Endothelial cell of umbilical vein (primary cell): ENCODE data around the gene COG5. TPM values are rescaled to one million over a fixed set of nuclear protein-coding genes. Genes with fewer than 3 reads are reported as not detected.

Experiments used
- BruUV-seq: library from RNA; stranded (reverse); fragments of 400-500 nt; replicated peaks from 2 replicates; lab custom pipeline; 2021; lab: Mats Ljungman, UMichigan
- CTCF ChIA-PET: fragments of 300-600, 350-600 bp; sonication (Branson Sonifier 250); formaldehyde crosslinking; loops from one replicate; lab custom pipeline; 2021; ENCODE audit warnings: antibody characterized with exemption, inconsistent platforms; lab: Charles Lee
- POLR2A ChIA-PET: fragments of 300-600, 350-600 bp; sonication (Branson Sonifier 250); formaldehyde crosslinking; loops from one replicate; lab custom pipeline; 2021; ENCODE audit warnings: antibody characterized with exemption, inconsistent platforms; lab: Charles Lee
- DNase-seq: peaks from one replicate; pipeline ENCODE4 v3.0.0-alpha.2; 2011; ENCODE audit warnings: low read depth, low spot score
- FAIRE-seq: peaks from 2 replicates; lab custom pipeline; 2011; peaks lifted over from hg19 to GRCh38; lab: Jason Lieb, UNC
- H2AFZ ChIP-seq: 2 replicates; pipeline ENCODE4 v1.6.0; 2012; ENCODE audit warnings: low read depth, low read length, control low read depth, inconsistent platforms
- H3K27ac ChIP-seq: 2 replicates; pipeline ENCODE4 v1.5.1; 2011; ENCODE audit warnings: low read depth, mild to moderate bottlenecking, control low read depth, low read length, moderate library complexity; ENCODE audit not compliant: insufficient read depth
- H3K27me3 ChIP-seq, 2 experiments: 2 replicates each; pipeline versions ENCODE4 v1.6.0 to v1.6.1; 2011; ENCODE audit warnings: low read length in 2 of 2, mixed read lengths in 1 of 2; ENCODE audit not compliant: control insufficient read depth in 2 of 2, insufficient read depth in 2 of 2
- H3K36me3 ChIP-seq, 2 experiments: 2 replicates in 1 of 2; 3 replicates in 1 of 2; pipeline ENCODE4 v1.5.1; 2011; ENCODE audit warnings: low read length in 2 of 2, mild to moderate bottlenecking in 1 of 2, moderate library complexity in 1 of 2; ENCODE audit not compliant: control insufficient read depth in 2 of 2, insufficient read depth in 2 of 2; ENCODE audit errors: extremely low read depth in 1 of 2
- H3K4me1 ChIP-seq: 3 replicates; pipeline ENCODE4 v1.5.1; 2011; ENCODE audit warnings: mild to moderate bottlenecking, low read length; ENCODE audit not compliant: control insufficient read depth, insufficient read depth; ENCODE audit errors: extremely low read depth
- H3K4me2 ChIP-seq: 2 replicates; pipeline ENCODE4 v1.6.1; 2011; ENCODE audit warnings: low read length, control low read depth, mixed read lengths; ENCODE audit not compliant: insufficient read depth
- H3K4me3 ChIP-seq, 3 experiments: fragments of 200-600 bp in 1 of 3; sonication (generic), shearing (Covaris generic) in 1 of 3; replicated peaks in 1 of 3; 2 replicates each; pipeline ENCODE4 v1.5.1; 2011 to 2016; ENCODE audit warnings: control low read depth in 3 of 3, low read length in 3 of 3, mild to moderate bottlenecking in 2 of 3, inconsistent platforms in 1 of 3, low read depth in 1 of 3, moderate library complexity in 1 of 3; ENCODE audit not compliant: insufficient read depth in 1 of 3
- H3K79me2 ChIP-seq: 2 replicates; pipeline ENCODE4 v1.6.0; 2012; ENCODE audit warnings: low read length, inconsistent platforms; ENCODE audit not compliant: control insufficient read depth, insufficient read depth
- H3K9ac ChIP-seq: replicated peaks from 2 replicates; pipeline ENCODE3; 2011; ENCODE audit warnings: low read length, control low read depth; ENCODE audit not compliant: insufficient read depth; ENCODE audit errors: extremely low read depth
- H3K9me1 ChIP-seq: replicated peaks from 3 replicates; pipeline ENCODE4 v1.6.0; 2011; ENCODE audit warnings: mild to moderate bottlenecking, low read length; ENCODE audit not compliant: control insufficient read depth, insufficient read depth; ENCODE audit errors: extremely low read depth
- H3K9me3 ChIP-seq: replicated peaks from 2 replicates; pipeline ENCODE4 v1.5.1; 2012; ENCODE audit warnings: low read length, inconsistent platforms; ENCODE audit not compliant: control insufficient read depth, insufficient read depth
- H4K20me1 ChIP-seq: replicated peaks from 2 replicates; pipeline ENCODE3; 2011; ENCODE audit warnings: mild to moderate bottlenecking, low read length; ENCODE audit not compliant: control insufficient read depth, insufficient read depth; ENCODE audit errors: extremely low read depth
- EZH2 ChIP-seq: IDR thresholded peaks from 2 replicates; pipeline ENCODE4 v1.6.1; 2012; ENCODE audit warnings: borderline replicate concordance, low read depth, mild to moderate bottlenecking, moderate library complexity, low read length, inconsistent platforms; ENCODE audit not compliant: severe bottlenecking
- GATA2 ChIP-seq: IDR thresholded peaks from 2 replicates; pipeline ENCODE4 v1.7.0; 2011; ENCODE audit warnings: low read depth, mild to moderate bottlenecking, moderate library complexity, mixed read lengths, low read length; ENCODE audit not compliant: insufficient read length, insufficient read depth
- JUN ChIP-seq: IDR thresholded peaks from 2 replicates; pipeline ENCODE4 v1.6.1; 2011; ENCODE audit warnings: borderline replicate concordance, low read depth; ENCODE audit not compliant: insufficient read length, insufficient read depth
- MAX ChIP-seq: IDR thresholded peaks from 2 replicates; pipeline ENCODE4 v1.6.1; 2011; ENCODE audit not compliant: insufficient read depth, insufficient read length
- MYC ChIP-seq: IDR thresholded peaks from one replicate; pipeline ENCODE4 v1.6.1; 2011; ENCODE audit warnings: mild to moderate bottlenecking, low read depth, low read length
- POLR2A ChIP-seq: IDR thresholded peaks from 2 replicates; pipeline ENCODE4 v1.6.1; 2012; ENCODE audit warnings: low read depth, mild to moderate bottlenecking, control low read depth, low read length
- POLR2AphosphoS5 ChIP-seq: IDR thresholded peaks from 2 replicates; pipeline ENCODE4 v1.6.1; 2012; ENCODE audit warnings: low read depth, mild to moderate bottlenecking, control low read depth, low read length, moderate library complexity; ENCODE audit not compliant: insufficient read depth
- dilution Hi-C: fragments of 300-500 bp; cut with MboI; formaldehyde crosslinking; loops from one replicate; pipeline ENCODE4 v1.15.0; 2019; ENCODE audit warnings: low sequenced_read_pairs; ENCODE audit not compliant: extremely low pct_ligation_motif_present
- intact Hi-C: fragments of 100-400 bp; cut with micrococcal nuclease; formaldehyde crosslinking; loops from one replicate; pipeline ENCODE4 v1.10.0; 2022
- polyA plus RNA-seq, 4 experiments: library from polyadenylated mRNA; depleted of rRNA in 3 of 4; stranded (reverse) in 3 of 4; unstranded in 1 of 4; fragments of >200 nt; gene quantifications; 2 replicates each; pipeline versions ENCODE4 v1.2.1 to v1.2.3, GENCODE V29; 2011 to 2012; ENCODE audit warnings: missing spikeins in 1 of 4
- total RNA-seq: library from RNA; stranded (reverse); gene quantifications from 2 replicates; pipeline ENCODE4 v1.2.3, GENCODE V29; 2021

COG5 gene
- total and polyA plus RNA-seq, 2 donors (not counting 3 experiments of a cell fraction or from before 2014, with no cell fraction given), result 18.8 to 45.3 TPM

GRCh38 chr7:107354640-107355039 is 209.1 kb downstream of the COG5 start:
- dilution Hi-C loops, result no loop called here
- no peak for DNase-seq
- POLR2A ChIA-PET, result no interaction called here

GRCh38 chr7:107353701-107354100 is 210.0 kb downstream of the COG5 start:
- POLR2A ChIA-PET, result no interaction called here
- Histone ChIP-seq H4K20me1 (no peaks in the 10 kb centered on the region), H3K4me2 (no peak overlapping the region), H3K27me3 (no peaks in the 10 kb centered on the region), H3K27ac (no peak overlapping the region), H3K9me3 (no peaks in the 10 kb centered on the region), H3K9me1 (no peaks in the 10 kb centered on the region), H3K4me1 (no peaks in the 10 kb centered on the region), H3K9ac (no peak overlapping the region), H3K4me3 (no peak overlapping the region), H2AFZ (no peak overlapping the region), H3K36me3 (no peaks in the 10 kb centered on the region), H3K79me2 (no peaks in the 10 kb centered on the region)
- CTCF ChIA-PET, result interaction anchor here (0.8 kb wide), 1 partner anchor 12 kb away, joined by 4 read pairs; no protein-coding TSS in a partner anchor
- no peak for TF ChIP-seq EZH2
- no peak for TF ChIP-seq POLR2AphosphoS5
- TF ChIP-seq MYC, result no peak
- TF ChIP-seq MAX, result no peak
- dilution Hi-C loops, result no loop called here
- intact Hi-C loops, result no loop called here
- DNase-seq (no peak), FAIRE-seq (no peak)
- BruUV-seq, result no TSS peak

More at GRCh38 chr7:107354640-107355039, 209.1 kb downstream of the COG5 start:
- no peaks in the 10 kb centered on the region for H3K9me3 ChIP-seq
- H3K9ac ChIP-seq, result no peak overlapping the region
- peaks cover 2% of the 10 kb centered on the region in 2 experiments for H3K36me3 ChIP-seq
- no peaks in the 10 kb centered on the region for H4K20me1 ChIP-seq
- H3K27ac ChIP-seq, result no peak overlapping the region
- H3K4me1 ChIP-seq, result no peaks in the 10 kb centered on the region
- H3K79me2 ChIP-seq, result no peaks in the 10 kb centered on the region
- no peak overlapping the region for H3K4me3 ChIP-seq
- intact Hi-C loops, result no loop called here
- FAIRE-seq, result no peak
- TF ChIP-seq MAX (no peak), GATA2 (no peak), EZH2 (no peak), POLR2A (no peak), JUN (no peak)
- CTCF ChIA-PET, result no interaction called here
- H3K4me2 ChIP-seq, result no peak overlapping the region
- no peak overlapping the region for H2AFZ ChIP-seq
- no peaks in the 10 kb centered on the region for H3K9me1 ChIP-seq
- BruUV-seq, result no TSS peak
- no peaks in the 10 kb centered on the region for H3K27me3 ChIP-seq
